ENCODE results near the gene ZNF142.

The ZNF142 gene

GRCh38 chr2:218648088-218648786, 11.2 kb downstream of the ZNF142 start:
- peak; percentile 16 for DNase-seq (ENCODE audit: low read depth)

GRCh38 chr2:218645126-218645525, 14.3 kb downstream of the ZNF142 start:
- DNase-seq (ENCODE audit: low read depth): no peak

GRCh38 chr2:218644721-218645120, 14.7 kb downstream of the ZNF142 start:
- DNase-seq (ENCODE audit: low read depth): no peak

GRCh38 chr2:218643751-218644310, 15.6 kb downstream of the ZNF142 start:
- no peak for DNase-seq (ENCODE audit: low read depth)

GRCh38 chr2:218642786-218643185, 16.6 kb downstream of the ZNF142 start:
- DNase-seq (ENCODE audit: low read depth): no peak

GRCh38 chr2:218642121-218642656, 17.2 kb downstream of the ZNF142 start:
- DNase-seq (ENCODE audit: low read depth): no peak

GRCh38 chr2:218638372-218638771, 21.1 kb downstream of the ZNF142 start:
- DNase-seq (ENCODE audit: low read depth): no peak

- no peak for DNase-seq (ENCODE audit: low read depth)
Measured at GRCh38 chr2:218635719-218636118, 23.7 kb downstream of the ZNF142 start.

GRCh38 chr2:218631837-218632236, 27.6 kb downstream of the ZNF142 start:
- DNase-seq (ENCODE audit: low read depth): no peak

GRCh38 chr2:218627939-218628338, 31.5 kb downstream of the ZNF142 start:
- no peak for DNase-seq (ENCODE audit: low read depth)

- no peak for DNase-seq (ENCODE audit: low read depth)
Measured at GRCh38 chr2:218626369-218626768, 33.1 kb downstream of the ZNF142 start.

- DNase-seq (ENCODE audit: low read depth): no peak
Measured at GRCh38 chr2:218623366-218623705, 36.1 kb downstream of the ZNF142 start.

GRCh38 chr2:218622606-218623365, 36.6 kb downstream of the ZNF142 start:
- DNase-seq (ENCODE audit: low read depth): no peak

- no peak for DNase-seq (ENCODE audit: low read depth)
Measured at GRCh38 chr2:218621007-218621406, 38.4 kb downstream of the ZNF142 start.

- no peak for DNase-seq (ENCODE audit: low read depth)
Measured at GRCh38 chr2:218618102-218618860, 41.1 kb downstream of the ZNF142 start.

GRCh38 chr2:218615868-218616315, 43.5 kb downstream of the ZNF142 start:
- no peak for DNase-seq (ENCODE audit: low read depth)

GRCh38 chr2:218607436-218608115, 51.8 kb downstream of the ZNF142 start, which contains the start of gene PLCD4:
TSS of gene PLCD4 (plus strand) at chr2:218607899. CDS start at chr2:218615740, 7,841 bp downstream.
- DNase-seq (ENCODE audit: low read depth): no peak

GRCh38 chr2:218605432-218605831, 54.0 kb downstream of the ZNF142 start:
- no peak for DNase-seq (ENCODE audit: low read depth)
